ENCODE results near the gene CNGA3.

The CNGA3 gene

DNA sequence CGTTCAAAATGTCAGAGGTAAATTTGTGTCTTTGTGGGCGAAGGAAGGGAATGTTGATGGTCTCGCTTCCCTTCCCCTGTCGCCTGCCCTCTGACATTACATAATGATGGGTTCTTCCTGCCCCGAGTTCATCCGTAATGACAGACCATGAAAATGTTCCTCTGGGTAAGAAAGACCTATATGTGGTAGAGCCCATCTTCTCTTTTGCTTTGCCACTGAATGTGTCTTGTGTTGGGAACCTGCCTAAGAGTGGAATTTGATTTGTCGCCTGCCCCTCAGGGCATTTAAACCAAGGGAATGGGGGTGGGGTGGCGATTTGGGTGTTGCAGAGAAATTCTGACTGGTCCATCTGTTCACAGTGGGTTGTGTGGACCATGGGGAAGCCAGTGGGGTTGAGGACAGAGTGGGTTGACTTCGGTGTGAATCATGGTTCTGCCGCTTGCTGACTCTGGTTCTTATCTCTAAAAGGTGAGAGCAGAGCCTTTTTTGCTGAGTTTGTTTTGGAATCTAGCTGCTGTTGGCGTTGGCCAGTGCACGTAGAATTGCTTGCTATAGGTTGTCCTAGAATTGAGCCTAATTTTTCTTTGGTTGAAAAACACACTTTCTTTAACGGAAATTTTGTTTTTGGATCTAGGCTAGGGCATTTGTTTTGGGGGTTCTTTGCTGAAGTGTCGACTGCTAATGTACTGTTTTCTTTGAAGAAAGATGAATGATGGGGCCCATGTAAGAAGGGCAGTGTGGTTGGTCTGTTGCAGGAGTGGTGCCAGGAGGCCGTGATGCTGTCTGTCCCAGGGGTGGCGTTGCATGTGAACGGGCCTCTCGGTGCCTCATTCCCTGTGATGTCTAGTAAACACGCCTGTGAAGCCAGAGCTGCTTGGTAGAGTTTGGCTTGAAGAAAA, 99.7 kb downstream of the CNGA3 start:
- DNase-seq = no peak

DNA sequence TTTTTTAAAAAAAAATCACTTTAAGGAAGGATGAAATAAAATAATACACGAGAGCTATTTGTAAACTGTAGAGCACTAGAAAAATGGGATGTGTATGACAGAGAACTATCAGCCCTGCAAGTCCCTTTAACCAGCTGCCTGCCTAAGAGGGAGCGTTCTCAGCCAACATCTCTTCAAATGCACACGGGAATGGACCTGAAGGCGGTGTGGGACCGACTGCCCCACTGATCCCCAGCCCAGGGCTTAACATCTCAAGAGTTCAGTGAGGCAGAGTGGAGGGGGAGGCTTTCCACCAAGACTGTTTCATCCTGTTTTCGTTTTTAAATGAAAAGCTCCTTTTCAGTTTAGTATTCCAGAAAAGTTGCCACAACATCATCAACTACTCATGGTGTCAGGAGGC, 100.6 kb downstream of the CNGA3 start:
- DNase-seq = no peak
